ENCODE measurements around the gene DMRT2.

GRCh38 chr9:1102642-1102970, 52.4 kb downstream of the DMRT2 start:
- TF ChIP-seq POLR2A (IDR thresholded peaks at IDR 0.05), result no peak
- no peak for TF ChIP-seq CTCF (IDR thresholded peaks at IDR 0.05)
